Hepatocyte (in vitro differentiated cells): ENCODE data around the gene HYAL2.

ENCODE experiments used
- EZH2 ChIP-seq: fragments of 200-600 bp; sonication (generic); IDR thresholded peaks from 2 replicates; pipeline ENCODE4 v1.6.1; 2016; ENCODE audit warnings: antibody characterized with exemption, mild to moderate bottlenecking, borderline replicate concordance
- EZH2phosphoT487 ChIP-seq: fragments of 200-600 bp; sonication (generic); IDR thresholded peaks from one replicate; pipeline ENCODE4 v1.6.1; 2018; ENCODE audit warnings: antibody characterized with exemption, mild to moderate bottlenecking, low read depth, moderate library complexity; ENCODE audit not compliant: unreplicated experiment, severe bottlenecking
- TF ChIP-seq, protein P1 (sequence below): fragments of 200-600 bp; sonication (generic); IDR thresholded peaks from 2 replicates; pipeline ENCODE4 v1.5.1; 2016; ENCODE audit warnings: antibody characterized with exemption, mild to moderate bottlenecking; ENCODE audit not compliant: poor library complexity

DNA sequence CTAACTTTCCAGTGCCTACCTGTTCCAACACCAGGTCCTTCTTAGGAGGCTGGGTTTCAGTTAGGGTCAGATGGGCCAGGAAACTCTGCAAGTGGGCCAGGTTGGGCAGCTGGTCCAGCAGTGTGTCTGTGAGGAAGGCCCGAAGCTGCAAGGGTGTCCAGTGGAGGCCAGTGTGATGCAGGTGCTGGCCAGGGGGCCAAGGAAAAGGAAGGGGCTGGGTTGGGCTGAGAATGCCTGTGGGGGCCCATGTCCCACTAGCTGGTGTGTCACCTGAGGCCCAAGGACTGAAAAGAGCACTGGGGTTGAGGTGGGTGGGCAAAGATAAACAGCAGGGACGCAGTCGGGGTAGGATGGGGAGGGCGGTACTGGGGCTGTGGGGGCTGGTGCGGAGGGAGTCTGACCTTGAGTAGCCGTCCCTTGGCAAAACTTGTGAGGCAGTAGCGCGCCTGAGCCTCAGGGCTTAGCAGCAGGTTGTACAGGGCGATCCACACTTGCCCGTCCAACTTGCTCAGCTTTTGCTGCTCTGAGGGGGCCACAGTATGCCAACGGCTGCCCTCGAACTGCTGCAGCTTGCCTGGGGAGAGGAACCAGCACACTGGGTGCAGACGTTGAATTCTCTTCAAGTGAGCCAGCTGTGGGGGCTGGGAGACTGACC lies 19.6 kb upstream of the HYAL2 start:
- TF ChIP-seq, protein P1, sequence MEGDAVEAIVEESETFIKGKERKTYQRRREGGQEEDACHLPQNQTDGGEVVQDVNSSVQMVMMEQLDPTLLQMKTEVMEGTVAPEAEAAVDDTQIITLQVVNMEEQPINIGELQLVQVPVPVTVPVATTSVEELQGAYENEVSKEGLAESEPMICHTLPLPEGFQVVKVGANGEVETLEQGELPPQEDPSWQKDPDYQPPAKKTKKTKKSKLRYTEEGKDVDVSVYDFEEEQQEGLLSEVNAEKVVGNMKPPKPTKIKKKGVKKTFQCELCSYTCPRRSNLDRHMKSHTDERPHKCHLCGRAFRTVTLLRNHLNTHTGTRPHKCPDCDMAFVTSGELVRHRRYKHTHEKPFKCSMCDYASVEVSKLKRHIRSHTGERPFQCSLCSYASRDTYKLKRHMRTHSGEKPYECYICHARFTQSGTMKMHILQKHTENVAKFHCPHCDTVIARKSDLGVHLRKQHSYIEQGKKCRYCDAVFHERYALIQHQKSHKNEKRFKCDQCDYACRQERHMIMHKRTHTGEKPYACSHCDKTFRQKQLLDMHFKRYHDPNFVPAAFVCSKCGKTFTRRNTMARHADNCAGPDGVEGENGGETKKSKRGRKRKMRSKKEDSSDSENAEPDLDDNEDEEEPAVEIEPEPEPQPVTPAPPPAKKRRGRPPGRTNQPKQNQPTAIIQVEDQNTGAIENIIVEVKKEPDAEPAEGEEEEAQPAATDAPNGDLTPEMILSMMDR: no peak
- no peak for TF ChIP-seq EZH2
- TF ChIP-seq EZH2phosphoT487: no peak
